CD4-positive, alpha-beta T cell treated with Interleukin-17A for 4 hours (primary cell): Measurements from ENCODE around the gene ARSA.
"Not testable (repeated sequence)": the region's sequence is repeated elsewhere in the genome, so short reads cannot be mapped to it uniquely, and the experiment has no call there.

Experiments
- DNase-seq: peaks from one replicate; pipeline ENCODE4 v3.0.0-alpha.2; 2020; ENCODE audit warnings: mixed read lengths

The ARSA gene

GRCh38 chr22:50620593-50621355, 7.2 kb downstream of the ARSA start:
- peak; percentile 67 for DNase-seq

- DNase-seq = not testable (repeated sequence)
These were observed 13.7 kb downstream of the ARSA start for GRCh38 chr22:50614296-50614695.

- no peak for DNase-seq
These were observed 14.5 kb downstream of the ARSA start for GRCh38 chr22:50613291-50613981.

GRCh38 chr22:50612528-50613221, 15.3 kb downstream of the ARSA start:
- peak; percentile 23 for DNase-seq

- no peak for DNase-seq
These were observed 15.8 kb downstream of the ARSA start for GRCh38 chr22:50612168-50612527.

- DNase-seq = no peak
These were observed 16.5 kb downstream of the ARSA start for GRCh38 chr22:50611341-50612060.

- DNase-seq = no peak
These were observed 17.4 kb downstream of the ARSA start for GRCh38 chr22:50610581-50610980.

GRCh38 chr22:50610041-50610451, 17.9 kb downstream of the ARSA start:
- no peak for DNase-seq

GRCh38 chr22:50609599-50609998, 18.4 kb downstream of the ARSA start:
- no peak for DNase-seq

GRCh38 chr22:50608996-50609395, 19.0 kb downstream of the ARSA start:
- DNase-seq = no peak

GRCh38 chr22:50608058-50608840, 19.7 kb downstream of the ARSA start:
- DNase-seq = not testable (repeated sequence)

GRCh38 chr22:50607659-50608020, 20.3 kb downstream of the ARSA start:
- DNase-seq = no peak

- DNase-seq = no peak
These were observed 20.9 kb downstream of the ARSA start for GRCh38 chr22:50606946-50607658.

- peak; percentile 16 for DNase-seq
These were observed 21.6 kb downstream of the ARSA start for GRCh38 chr22:50606165-50606945.

- no peak for DNase-seq
These were observed 22.3 kb downstream of the ARSA start for GRCh38 chr22:50605613-50606074.

GRCh38 chr22:50605002-50605612, 22.8 kb downstream of the ARSA start:
- no peak for DNase-seq

GRCh38 chr22:50604256-50605001, 23.5 kb downstream of the ARSA start:
- DNase-seq = no peak

- no peak for DNase-seq
These were observed 24.3 kb downstream of the ARSA start for GRCh38 chr22:50603511-50604255.

GRCh38 chr22:50602338-50602700, 25.6 kb downstream of the ARSA start:
- DNase-seq = no peak
